IMR-90 (cell line): ENCODE measurements around the gene BCAT1. TPM values are rescaled to one million over a fixed set of nuclear protein-coding genes. Genes with fewer than 3 reads are reported as not detected.

Experiments
- ATAC-seq: fragments of 200-7000 bp; cut with Tn5 transposase; 2 replicates; pipeline ENCODE4 v1.9.1; 2020; ENCODE audit warnings: low read depth, mild to moderate bottlenecking, moderate library complexity
- BruUV-seq: library from RNA; stranded (reverse); fragments of 400-500 nt; replicated peaks from 2 replicates; lab custom pipeline; 2021; lab: Mats Ljungman, UMichigan
- CTCF ChIA-PET: fragments of 300-600 bp; formaldehyde crosslinking; extraction: SDS; loops from one replicate; lab custom pipeline; 2021; ENCODE audit warnings: antibody characterized with exemption; lab: Yijun Ruan, JAX
- POLR2A ChIA-PET: fragments of 300-600 bp; sonication (Branson Sonifier 250); formaldehyde crosslinking; loops from one replicate; lab custom pipeline; 2022; ENCODE audit warnings: antibody characterized with exemption; ENCODE audit not compliant: unreplicated experiment; lab: Charles Lee
- DNase-seq: peaks from one replicate; pipeline ENCODE4 v3.0.0; 2013
- H2AFZ ChIP-seq: replicated peaks from 2 replicates; pipeline ENCODE3; 2013; ENCODE audit warnings: low read length, mild to moderate bottlenecking; ENCODE audit not compliant: poor library complexity
- H2AK5ac ChIP-seq: 2 replicates; pipeline ENCODE4 v1.6.1; 2013; ENCODE audit warnings: low read depth, low read length, inconsistent platforms
- H2AK9ac ChIP-seq: replicated peaks from 2 replicates; pipeline ENCODE3; 2013; ENCODE audit warnings: mild to moderate bottlenecking, low read depth, low read length, moderate library complexity; ENCODE audit not compliant: poor library complexity
- H2BK120ac ChIP-seq: 2 replicates; pipeline ENCODE4 v1.6.1; 2013; ENCODE audit warnings: low read depth, low read length, inconsistent platforms
- H2BK15ac ChIP-seq: 3 replicates; pipeline ENCODE4 v1.6.1; 2013; ENCODE audit warnings: low read depth, low read length, inconsistent platforms
- H2BK20ac ChIP-seq: 2 replicates; pipeline ENCODE4 v1.6.1; 2013; ENCODE audit warnings: low read depth, mild to moderate bottlenecking, inconsistent platforms, low read length, moderate library complexity
- H2BK5ac ChIP-seq: 2 replicates; pipeline ENCODE4 v1.6.1; 2013; ENCODE audit warnings: mild to moderate bottlenecking, low read depth, low read length, inconsistent platforms; ENCODE audit not compliant: poor library complexity, severe bottlenecking
- H3K14ac ChIP-seq: replicated peaks from 2 replicates; pipeline ENCODE4 v1.6.1; 2013; ENCODE audit warnings: low read depth, low read length, inconsistent platforms
- H3K18ac ChIP-seq: 2 replicates; pipeline ENCODE4 v1.6.1; 2013; ENCODE audit warnings: low read depth, low read length, control low read depth
- H3K23ac ChIP-seq: 2 replicates; pipeline ENCODE4 v1.6.1; 2013; ENCODE audit warnings: low read depth, low read length, inconsistent platforms
- H3K27ac ChIP-seq: 2 replicates; pipeline ENCODE4 v1.5.1; 2013; ENCODE audit warnings: mild to moderate bottlenecking, control low read depth, low read length; ENCODE audit not compliant: insufficient read depth
- H3K27me3 ChIP-seq: 2 replicates; pipeline ENCODE4 v1.6.1; 2013; ENCODE audit warnings: low read length; ENCODE audit not compliant: control insufficient read depth, insufficient read depth
- H3K36me3 ChIP-seq: 2 replicates; pipeline ENCODE4 v1.6.1; 2013; ENCODE audit warnings: low read length, mixed read lengths; ENCODE audit not compliant: control insufficient read depth, insufficient read depth
- H3K4ac ChIP-seq: 2 replicates; pipeline ENCODE4 v1.6.1; 2013; ENCODE audit warnings: low read depth, low read length, inconsistent platforms
- H3K4me1 ChIP-seq: 2 replicates; pipeline ENCODE4 v1.6.1; 2013; ENCODE audit warnings: low read length, mixed read lengths; ENCODE audit not compliant: control insufficient read depth, insufficient read depth
- H3K4me2 ChIP-seq: 2 replicates; pipeline ENCODE4 v1.6.1; 2013; ENCODE audit warnings: low read depth, mild to moderate bottlenecking, control low read depth, low read length, moderate library complexity
- H3K4me3 ChIP-seq: 2 replicates; pipeline ENCODE4 v1.5.1; 2013; ENCODE audit warnings: low read depth, mild to moderate bottlenecking, control low read depth, low read length, moderate library complexity; ENCODE audit not compliant: insufficient read depth
- H3K56ac ChIP-seq: 2 replicates; pipeline ENCODE4 v1.6.1; 2013; ENCODE audit warnings: low read length, inconsistent platforms; ENCODE audit not compliant: insufficient read depth; ENCODE audit errors: extremely low read depth
- H3K79me1 ChIP-seq, 2 experiments: 2 replicates each; pipeline ENCODE4 v1.6.1; 2013; ENCODE audit warnings: low read length in 2 of 2, inconsistent platforms in 1 of 2, low read depth in 1 of 2
- H3K9ac ChIP-seq: 2 replicates; pipeline ENCODE4 v1.6.1; 2013; ENCODE audit warnings: low read depth, low read length, control low read depth
- H3K9me1 ChIP-seq: 2 replicates; pipeline ENCODE4 v1.6.1; 2013; ENCODE audit warnings: low read length, inconsistent platforms; ENCODE audit not compliant: insufficient read depth
- H3K9me3 ChIP-seq: 2 replicates; pipeline ENCODE4 v1.6.1; 2013; ENCODE audit warnings: low read length; ENCODE audit not compliant: control insufficient read depth, insufficient read depth
- H4K20me1 ChIP-seq: 2 replicates; pipeline ENCODE4 v1.6.1; 2013; ENCODE audit warnings: low read length, inconsistent platforms; ENCODE audit not compliant: insufficient read depth
- H4K5ac ChIP-seq: 2 replicates; pipeline ENCODE4 v1.6.1; 2013; ENCODE audit warnings: mild to moderate bottlenecking, low read depth, low read length, control low read depth
- H4K8ac ChIP-seq, 2 experiments: 2 replicates each; pipeline ENCODE4 v1.6.1; 2013; ENCODE audit warnings: low read depth in 2 of 2, low read length in 2 of 2, control low read depth in 1 of 2, inconsistent platforms in 1 of 2
- H4K91ac ChIP-seq: 2 replicates; pipeline ENCODE4 v1.6.1; 2013; ENCODE audit warnings: low read depth, low read length, inconsistent platforms; ENCODE audit not compliant: insufficient read depth
- BHLHE40 ChIP-seq: fragments of 150-350 bp; IDR thresholded peaks from 2 replicates; pipeline ENCODE4 v1.6.1; 2016; ENCODE audit warnings: mild to moderate bottlenecking, low read depth, low read length
- ELK1 ChIP-seq: fragments of 150-350 bp; IDR thresholded peaks from 2 replicates; pipeline ENCODE4 v1.6.1; 2016; ENCODE audit warnings: low read depth, mild to moderate bottlenecking, low read length, moderate library complexity, borderline replicate concordance
- FOS ChIP-seq: fragments of 150-350 bp; IDR thresholded peaks from 2 replicates; pipeline ENCODE4 v1.6.1; 2016; ENCODE audit warnings: low read depth, low read length
- MAFK ChIP-seq: IDR thresholded peaks from 2 replicates; pipeline ENCODE4 v1.6.1; 2012; ENCODE audit warnings: low read depth, low read length, improper control_type of control experiment
- MAZ ChIP-seq: IDR thresholded peaks from 2 replicates; pipeline ENCODE4 v1.6.1; 2012; ENCODE audit warnings: low read depth, mild to moderate bottlenecking, low read length, improper control_type of control experiment, moderate library complexity, borderline replicate concordance
- MXI1 ChIP-seq: IDR thresholded peaks from 2 replicates; pipeline ENCODE4 v1.6.1; 2012; ENCODE audit warnings: low read depth, mild to moderate bottlenecking, low read length, moderate library complexity, borderline replicate concordance
- NFE2L2 ChIP-seq: fragments of 150-350 bp; IDR thresholded peaks from 2 replicates; pipeline ENCODE4 v1.6.1; 2016; ENCODE audit warnings: low read depth, mild to moderate bottlenecking, low read length
- POLR2A ChIP-seq: IDR thresholded peaks from 2 replicates; pipeline ENCODE4 v1.6.1; 2012; ENCODE audit warnings: mild to moderate bottlenecking, low read depth, low read length
- RAD21 ChIP-seq: IDR thresholded peaks from 2 replicates; pipeline ENCODE4 v1.6.1; 2012; ENCODE audit warnings: low read length, improper control_type of control experiment
- RCOR1 ChIP-seq: IDR thresholded peaks from 2 replicates; pipeline ENCODE4 v1.6.1; 2012; ENCODE audit warnings: mild to moderate bottlenecking, low read length, improper control_type of control experiment; ENCODE audit not compliant: insufficient replicate concordance
- SMC3 ChIP-seq: fragments of 150-350 bp; IDR thresholded peaks from 2 replicates; pipeline ENCODE4 v1.6.1; 2016; ENCODE audit warnings: low read depth, mild to moderate bottlenecking, antibody characterized with exemption, low read length, moderate library complexity
- USF2 ChIP-seq: fragments of 150-350 bp; IDR thresholded peaks from 2 replicates; pipeline ENCODE4 v1.6.1; 2017; ENCODE audit warnings: mild to moderate bottlenecking, antibody characterized with exemption, low read length, low read depth
- WGBS, 2 experiments: methylation state at CpG; one replicate each; pipeline versions ENCODE4 v1.1.5 to v1.1.7; 2013; ENCODE audit warnings: missing lambda C conversion rate in 2 of 2; ENCODE audit not compliant: insufficient read length in 1 of 2; ENCODE audit errors: extremely low coverage in 2 of 2; 5-methylcytosine and 5-hydroxymethylcytosine counted together
- dilution Hi-C: fragments of 300-500 bp; cut with HindIII; formaldehyde crosslinking; loops from one replicate; pipeline ENCODE4 v1.14.3; 2018; ENCODE audit warnings: low sequenced_read_pairs; ENCODE audit not compliant: unreplicated experiment
- in situ Hi-C: fragments of 300-500 bp; cut with MboI; formaldehyde crosslinking; loops from 3 replicates; pipeline ENCODE4 v1.14.3; 2019; ENCODE audit warnings: low sequenced_read_pairs, inconsistent platforms, mixed read lengths
- intact Hi-C: fragments of 100-400 bp; cut with micrococcal nuclease; formaldehyde crosslinking; loops from 2 replicates; pipeline ENCODE4 v1.10.0; 2022
- polyA plus RNA-seq, 3 experiments: library from polyadenylated mRNA; depleted of rRNA; stranded (reverse); fragments of >200 nt; gene quantifications; 2 replicates each; pipeline ENCODE4 v1.2.3, GENCODE V29; 2012; ENCODE audit warnings: low replicate concordance in 1 of 3
- total RNA-seq: library from RNA; depleted of rRNA; stranded (reverse); fragments of >200 nt; gene quantifications from 2 replicates; pipeline ENCODE4 v1.2.3, GENCODE V29; 2012

The BCAT1 gene
- total and polyA plus RNA-seq, 2 of the 4 experiments (the other 2 are of a cell fraction): 30.4 to 683 TPM

DNA sequence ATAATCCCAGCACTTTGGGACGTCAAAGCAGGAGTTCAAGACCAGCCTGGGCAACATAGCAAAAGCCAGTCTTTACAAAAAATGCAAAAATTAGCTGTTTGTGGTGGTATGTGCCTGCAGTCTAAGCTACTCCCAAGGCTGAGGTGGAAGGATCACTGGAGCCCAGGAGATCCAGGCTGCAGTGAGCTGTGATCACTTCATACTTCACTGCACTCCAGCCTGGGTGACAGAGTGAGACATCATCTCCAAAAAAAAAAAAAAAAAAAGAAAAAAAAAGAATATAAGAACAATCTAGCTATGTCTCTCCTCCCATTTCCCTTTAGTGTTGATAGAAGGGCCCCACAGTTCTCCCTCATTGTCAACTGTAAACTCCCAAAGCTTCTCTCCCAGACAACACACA, 3.5 kb upstream of the BCAT1 start:
- Histone ChIP-seq H3K4me3 (no peak overlapping the region), H3K18ac (no peak overlapping the region), H4K20me1 (no peaks in the 10 kb centered on the region; the same call in 1 of the 2 replicates), H2AFZ (no peak overlapping the region), H3K4me1 (peaks cover 5% of the 10 kb centered on the region), H2AK9ac (no peak overlapping the region), H3K9ac (no peak overlapping the region), H2BK20ac (no peak overlapping the region), H3K27ac (no peak overlapping the region), H3K14ac (no peak overlapping the region), H3K9me3 (no peaks in the 10 kb centered on the region), H3K27me3 (no peaks in the 10 kb centered on the region), H2BK120ac (no peak overlapping the region), H2AK5ac (no peak overlapping the region), H3K9me1 (no peaks in the 10 kb centered on the region; the same call in 1 of the 2 replicates), H3K23ac (no peak overlapping the region), H3K36me3 (no peaks in the 10 kb centered on the region), H3K79me1 (peaks cover 4 to 19% of the 10 kb centered on the region in 2 experiments), H2BK15ac (no peak overlapping the region), H4K8ac (no peak overlapping the region), H3K4ac (no peak overlapping the region), H4K5ac (no peak overlapping the region), H3K56ac (no peak overlapping the region), H4K91ac (no peak overlapping the region), H2BK5ac (no peak overlapping the region), H3K4me2 (no peak overlapping the region)
- TF ChIP-seq RCOR1 (no peak), MAZ (no peak), POLR2A (no peak), USF2 (no peak), ELK1 (no peak), MXI1 (no peak), SMC3 (no peak), MAFK (no peak), RAD21 (no peak), FOS (no peak), BHLHE40 (no peak), NFE2L2 (no peak)
- ChIA-PET CTCF (no interaction called here), POLR2A (interaction anchor here (0.6 kb wide), 2 partner anchors 31 to 47 kb away, joined by 6 to 14 read pairs; no protein-coding TSS in a partner anchor)
- no peak for ATAC-seq
- no TSS peak for BruUV-seq
- intact Hi-C loops (no loop called here), in situ Hi-C loops (no loop called here), dilution Hi-C loops (no loop called here)
- no CpG with 5 or more reads among the region's 1 CpG for WGBS, 2 experiments
- no peak for DNase-seq
